Testis (tissue), 2 donors: ENCODE results near the gene HOXA3.

Experiments used
- POLR2A ChIP-seq: fragments of 450-650 bp; IDR thresholded peaks from one replicate; pipeline ENCODE4 v1.6.1; 2017; ENCODE audit warnings: antibody characterized with exemption, mild to moderate bottlenecking, moderate library complexity
- TF ChIP-seq, protein P1 (sequence below), 3 experiments: fragments of 450-650 bp in 2 of 3; fragments of 200-600 bp in 1 of 3; sonication (generic) in 1 of 3; IDR thresholded peaks; one replicate each; pipeline ENCODE4 v1.5.1; 2016 to 2019; ENCODE audit warnings: antibody characterized with exemption in 3 of 3, mild to moderate bottlenecking in 2 of 3, moderate library complexity in 1 of 3

GRCh38 chr7:27073076-27073475 is 79.3 kb downstream of the HOXA3 start:
- TF ChIP-seq, protein P1, sequence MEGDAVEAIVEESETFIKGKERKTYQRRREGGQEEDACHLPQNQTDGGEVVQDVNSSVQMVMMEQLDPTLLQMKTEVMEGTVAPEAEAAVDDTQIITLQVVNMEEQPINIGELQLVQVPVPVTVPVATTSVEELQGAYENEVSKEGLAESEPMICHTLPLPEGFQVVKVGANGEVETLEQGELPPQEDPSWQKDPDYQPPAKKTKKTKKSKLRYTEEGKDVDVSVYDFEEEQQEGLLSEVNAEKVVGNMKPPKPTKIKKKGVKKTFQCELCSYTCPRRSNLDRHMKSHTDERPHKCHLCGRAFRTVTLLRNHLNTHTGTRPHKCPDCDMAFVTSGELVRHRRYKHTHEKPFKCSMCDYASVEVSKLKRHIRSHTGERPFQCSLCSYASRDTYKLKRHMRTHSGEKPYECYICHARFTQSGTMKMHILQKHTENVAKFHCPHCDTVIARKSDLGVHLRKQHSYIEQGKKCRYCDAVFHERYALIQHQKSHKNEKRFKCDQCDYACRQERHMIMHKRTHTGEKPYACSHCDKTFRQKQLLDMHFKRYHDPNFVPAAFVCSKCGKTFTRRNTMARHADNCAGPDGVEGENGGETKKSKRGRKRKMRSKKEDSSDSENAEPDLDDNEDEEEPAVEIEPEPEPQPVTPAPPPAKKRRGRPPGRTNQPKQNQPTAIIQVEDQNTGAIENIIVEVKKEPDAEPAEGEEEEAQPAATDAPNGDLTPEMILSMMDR (IDR thresholded peaks at IDR 0.05): no peak
- no peak for TF ChIP-seq POLR2A
